C4-2B (cell line): ENCODE results near the gene FAM72B.
"Not testable (repeated sequence)": the region's sequence is repeated elsewhere in the genome, so short reads cannot be mapped to it uniquely, and the experiment has no call there.

ENCODE experiments used
- ZFX ChIP-seq: fragments of 450-650 bp; IDR thresholded peaks from 2 replicates; pipeline ENCODE4 v1.6.1; 2017
- TF ChIP-seq, protein P1 (sequence below): fragments of 450-650 bp; conservative IDR thresholded peaks from 2 replicates; pipeline ENCODE4 v1.5.1; 2017; ENCODE audit warnings: mild to moderate bottlenecking

DNA sequence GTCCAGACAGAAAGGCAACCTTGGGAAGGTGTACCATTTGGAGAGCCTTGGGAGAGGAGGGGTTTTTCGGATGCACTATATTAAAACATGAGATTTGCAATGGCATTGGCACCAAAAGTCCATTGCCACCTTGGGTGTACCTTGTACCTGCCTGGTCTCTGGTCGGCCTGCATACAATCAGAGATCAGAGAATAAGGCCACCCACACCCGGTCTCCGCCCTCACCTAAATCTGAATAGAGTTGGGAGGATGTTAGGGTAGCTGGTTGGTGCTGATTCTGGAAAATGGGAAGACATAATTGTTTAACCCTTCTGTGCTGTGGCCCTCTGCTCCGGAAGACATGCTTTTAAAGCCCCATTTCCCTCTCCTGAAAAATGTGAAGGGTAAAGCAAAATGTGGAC, 3.8 kb upstream of the FAM72B start:
- TF ChIP-seq, protein P1, sequence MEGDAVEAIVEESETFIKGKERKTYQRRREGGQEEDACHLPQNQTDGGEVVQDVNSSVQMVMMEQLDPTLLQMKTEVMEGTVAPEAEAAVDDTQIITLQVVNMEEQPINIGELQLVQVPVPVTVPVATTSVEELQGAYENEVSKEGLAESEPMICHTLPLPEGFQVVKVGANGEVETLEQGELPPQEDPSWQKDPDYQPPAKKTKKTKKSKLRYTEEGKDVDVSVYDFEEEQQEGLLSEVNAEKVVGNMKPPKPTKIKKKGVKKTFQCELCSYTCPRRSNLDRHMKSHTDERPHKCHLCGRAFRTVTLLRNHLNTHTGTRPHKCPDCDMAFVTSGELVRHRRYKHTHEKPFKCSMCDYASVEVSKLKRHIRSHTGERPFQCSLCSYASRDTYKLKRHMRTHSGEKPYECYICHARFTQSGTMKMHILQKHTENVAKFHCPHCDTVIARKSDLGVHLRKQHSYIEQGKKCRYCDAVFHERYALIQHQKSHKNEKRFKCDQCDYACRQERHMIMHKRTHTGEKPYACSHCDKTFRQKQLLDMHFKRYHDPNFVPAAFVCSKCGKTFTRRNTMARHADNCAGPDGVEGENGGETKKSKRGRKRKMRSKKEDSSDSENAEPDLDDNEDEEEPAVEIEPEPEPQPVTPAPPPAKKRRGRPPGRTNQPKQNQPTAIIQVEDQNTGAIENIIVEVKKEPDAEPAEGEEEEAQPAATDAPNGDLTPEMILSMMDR = not testable (repeated sequence)
- TF ChIP-seq ZFX = not testable (repeated sequence)
